Activated naive CD8-positive, alpha-beta T cell (primary cell): Measurements from ENCODE around the gene USP46.

Source experiments
- H3K27ac Mint-ChIP-seq: one replicate; pipeline ENCODE4 v1.8.0; 2021; ENCODE audit warnings: mixed read lengths
- H3K27me3 Mint-ChIP-seq: one replicate; pipeline ENCODE4 v1.8.0; 2021; ENCODE audit warnings: mixed read lengths
- H3K36me3 Mint-ChIP-seq: one replicate; pipeline ENCODE4 v1.8.0; 2021; ENCODE audit warnings: mixed read lengths
- H3K4me1 Mint-ChIP-seq: one replicate; pipeline ENCODE4 v1.8.0; 2021; ENCODE audit warnings: low read depth, mixed read lengths
- H3K4me3 Mint-ChIP-seq: one replicate; pipeline ENCODE4 v1.8.0; 2021; ENCODE audit warnings: mild to moderate bottlenecking, mixed read lengths
- H3K9me3 Mint-ChIP-seq: one replicate; pipeline ENCODE4 v1.8.0; 2021; ENCODE audit warnings: low read depth, mixed read lengths

Gene USP46

DNA sequence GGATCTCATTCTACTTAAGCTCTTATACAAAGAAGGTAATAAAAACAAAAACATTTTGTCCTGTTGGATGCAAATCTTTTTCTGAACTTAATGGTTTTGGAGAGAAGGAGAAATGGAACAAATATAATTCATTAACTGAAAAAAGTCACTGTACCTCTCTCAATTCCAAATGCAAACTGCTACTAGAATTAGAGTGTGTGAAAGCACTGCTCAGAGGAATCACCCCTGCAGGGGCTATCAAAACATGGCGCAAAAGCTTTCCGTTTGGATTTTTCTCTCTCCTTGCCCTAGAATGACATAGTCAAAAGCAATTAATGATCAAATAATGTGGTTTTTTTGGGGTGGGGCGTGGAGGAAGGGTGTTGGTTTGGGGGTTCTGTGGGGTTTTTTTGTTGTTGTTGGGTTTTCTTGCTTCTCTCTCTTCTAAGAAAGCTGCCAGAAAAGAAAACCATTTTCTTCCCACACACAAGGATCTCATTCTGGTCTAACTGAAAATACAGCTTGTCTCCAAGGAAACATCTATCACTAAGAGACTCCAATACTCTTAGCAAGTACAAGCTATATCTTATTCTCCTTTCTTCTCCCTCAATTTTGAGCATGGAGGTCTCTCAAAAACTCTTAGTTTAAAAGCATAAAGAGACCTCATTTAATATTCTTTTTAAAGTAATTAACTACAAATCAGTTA, 41.6 kb downstream of the USP46 start:
- no peak overlapping the region for H3K27ac Mint-ChIP-seq
- H3K4me3 Mint-ChIP-seq: no peak overlapping the region
- peaks cover 16% of the 10 kb centered on the region for H3K4me1 Mint-ChIP-seq
- peaks cover 9% of the 10 kb centered on the region for H3K36me3 Mint-ChIP-seq
- H3K9me3 Mint-ChIP-seq: no peaks in the 10 kb centered on the region
- H3K27me3 Mint-ChIP-seq: peaks cover 2% of the 10 kb centered on the region

- peaks cover 13% of the 10 kb centered on the region for H3K36me3 Mint-ChIP-seq
- peaks cover 16% of the 10 kb centered on the region for H3K4me1 Mint-ChIP-seq
- peaks cover 2% of the 10 kb centered on the region for H3K27me3 Mint-ChIP-seq
- no peak overlapping the region for H3K4me3 Mint-ChIP-seq
- no peaks in the 10 kb centered on the region for H3K9me3 Mint-ChIP-seq
- no peak overlapping the region for H3K27ac Mint-ChIP-seq
Observed at GRCh38 chr4:52614241-52614640, 44.9 kb downstream of the USP46 start.

- H3K9me3 Mint-ChIP-seq: no peaks in the 10 kb centered on the region
Observed at GRCh38 chr4:52612341-52612740, 46.8 kb downstream of the USP46 start.

GRCh38 chr4:52611030-52611555, 48.0 kb downstream of the USP46 start:
- Mint-ChIP-seq H3K4me1 (peaks cover 4% of the 10 kb centered on the region), H3K9me3 (peaks cover 7% of the 10 kb centered on the region), H3K4me3 (no peak overlapping the region), H3K27ac (no peak overlapping the region), H3K27me3 (peaks cover 2% of the 10 kb centered on the region), H3K36me3 (peaks cover 22% of the 10 kb centered on the region)

More at GRCh38 chr4:52612341-52612740, 46.8 kb downstream of the USP46 start:
- H3K27ac Mint-ChIP-seq: no peak overlapping the region
- H3K36me3 Mint-ChIP-seq: peaks cover 15% of the 10 kb centered on the region
- peaks cover 2% of the 10 kb centered on the region for H3K27me3 Mint-ChIP-seq
- no peak overlapping the region for H3K4me3 Mint-ChIP-seq
- peaks cover 8% of the 10 kb centered on the region for H3K4me1 Mint-ChIP-seq

GRCh38 chr4:52606726-52607125, 52.4 kb downstream of the USP46 start:
- H3K27me3 Mint-ChIP-seq: no peaks in the 10 kb centered on the region
- no peak overlapping the region for H3K27ac Mint-ChIP-seq
- no peaks in the 10 kb centered on the region for H3K4me1 Mint-ChIP-seq
- H3K9me3 Mint-ChIP-seq: peaks cover 9% of the 10 kb centered on the region
- no peak overlapping the region for H3K4me3 Mint-ChIP-seq
- H3K36me3 Mint-ChIP-seq: peaks cover 27% of the 10 kb centered on the region

DNA sequence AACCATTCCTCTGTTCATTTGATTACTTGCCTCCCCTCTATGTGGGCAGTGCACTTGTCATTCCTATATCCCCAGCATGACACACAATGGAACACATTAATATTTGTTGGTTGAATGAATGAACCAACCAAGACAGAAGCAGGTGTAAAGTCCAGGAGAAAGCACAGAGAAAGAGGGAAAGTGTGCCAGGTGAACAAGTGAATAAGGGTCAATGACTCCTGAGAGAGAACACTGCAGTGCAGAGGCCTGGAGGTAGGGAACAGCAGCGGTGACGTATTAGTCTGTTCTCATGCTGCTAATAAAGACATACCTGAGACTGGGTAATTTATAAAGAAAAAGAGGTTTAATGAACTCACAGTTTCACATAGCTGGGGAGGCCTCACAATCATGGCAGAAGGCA, 53.1 kb downstream of the USP46 start:
- H3K27me3 Mint-ChIP-seq: no peaks in the 10 kb centered on the region
- H3K27ac Mint-ChIP-seq: no peak overlapping the region
- peaks cover 27% of the 10 kb centered on the region for H3K36me3 Mint-ChIP-seq
- H3K9me3 Mint-ChIP-seq: peaks cover 9% of the 10 kb centered on the region
- no peaks in the 10 kb centered on the region for H3K4me1 Mint-ChIP-seq
- no peak overlapping the region for H3K4me3 Mint-ChIP-seq

DNA sequence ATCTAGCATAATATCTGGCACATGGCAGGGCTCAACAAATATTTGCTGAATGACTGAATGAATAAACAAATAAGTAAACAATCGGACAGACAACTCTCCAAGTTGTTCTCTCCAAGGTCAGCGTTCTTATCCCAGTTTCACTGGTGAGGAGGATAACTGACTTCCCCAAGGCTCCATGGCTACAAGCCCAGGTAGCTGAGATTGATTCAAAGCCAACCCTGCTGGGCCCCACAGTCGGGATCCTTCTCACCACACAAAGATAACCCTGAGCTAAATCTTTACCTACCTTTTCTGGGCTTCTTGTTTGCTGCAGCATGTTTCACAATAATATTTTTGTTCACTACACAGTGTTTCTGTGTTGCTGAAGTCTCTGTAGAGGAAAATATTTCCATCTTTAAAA, 54.9 kb downstream of the USP46 start:
- Mint-ChIP-seq H3K4me1 (no peaks in the 10 kb centered on the region), H3K9me3 (peaks cover 9% of the 10 kb centered on the region), H3K27ac (no peak overlapping the region), H3K4me3 (no peak overlapping the region), H3K27me3 (no peaks in the 10 kb centered on the region), H3K36me3 (peaks cover 18% of the 10 kb centered on the region)

DNA sequence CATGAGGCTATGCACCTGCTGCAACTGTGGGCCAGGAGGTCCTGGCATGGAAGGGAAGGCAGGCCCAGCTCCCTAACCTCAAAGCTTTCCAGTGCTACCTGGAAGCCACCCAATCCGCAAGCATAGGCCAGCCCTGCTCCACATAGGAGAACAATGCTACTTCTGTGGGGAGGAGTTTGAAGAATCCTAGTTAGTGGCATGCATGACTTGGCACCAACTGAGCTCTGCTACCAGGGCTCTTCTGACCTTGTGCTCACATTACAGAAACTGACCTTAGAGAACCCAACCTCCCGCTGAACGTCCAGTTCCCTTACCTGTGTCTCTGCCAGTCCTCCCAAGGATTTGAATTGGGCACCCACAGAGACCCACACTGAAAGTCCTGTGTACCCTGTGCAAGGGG, 58.8 kb downstream of the USP46 start:
- no peak overlapping the region for H3K4me3 Mint-ChIP-seq
- no peaks in the 10 kb centered on the region for H3K4me1 Mint-ChIP-seq
- H3K36me3 Mint-ChIP-seq: peaks cover 10% of the 10 kb centered on the region
- no peak overlapping the region for H3K27ac Mint-ChIP-seq
- no peaks in the 10 kb centered on the region for H3K27me3 Mint-ChIP-seq
- no peaks in the 10 kb centered on the region for H3K9me3 Mint-ChIP-seq

GRCh38 chr4:52595001-52595400, 64.1 kb downstream of the USP46 start:
- Mint-ChIP-seq H3K9me3 (no peaks in the 10 kb centered on the region), H3K27ac (no peak overlapping the region), H3K4me3 (no peak overlapping the region), H3K27me3 (no peaks in the 10 kb centered on the region), H3K36me3 (peaks cover 9% of the 10 kb centered on the region), H3K4me1 (no peaks in the 10 kb centered on the region)

- Mint-ChIP-seq H3K9me3 (no peaks in the 10 kb centered on the region), H3K27me3 (no peaks in the 10 kb centered on the region), H3K27ac (no peak overlapping the region), H3K4me3 (no peak overlapping the region), H3K4me1 (peaks cover 8% of the 10 kb centered on the region), H3K36me3 (peaks cover 9% of the 10 kb centered on the region)
Observed at GRCh38 chr4:52592287-52592686, 66.8 kb downstream of the USP46 start.

- H3K27me3 Mint-ChIP-seq: peaks cover 2% of the 10 kb centered on the region
- peaks cover 3% of the 10 kb centered on the region for H3K36me3 Mint-ChIP-seq
- peaks cover 8% of the 10 kb centered on the region for H3K4me1 Mint-ChIP-seq
- H3K27ac Mint-ChIP-seq: peak overlapping the region; percentile 38
- H3K4me3 Mint-ChIP-seq: no peak overlapping the region
- H3K9me3 Mint-ChIP-seq: no peaks in the 10 kb centered on the region
Observed at GRCh38 chr4:52588771-52589591, 70.1 kb downstream of the USP46 start.

DNA sequence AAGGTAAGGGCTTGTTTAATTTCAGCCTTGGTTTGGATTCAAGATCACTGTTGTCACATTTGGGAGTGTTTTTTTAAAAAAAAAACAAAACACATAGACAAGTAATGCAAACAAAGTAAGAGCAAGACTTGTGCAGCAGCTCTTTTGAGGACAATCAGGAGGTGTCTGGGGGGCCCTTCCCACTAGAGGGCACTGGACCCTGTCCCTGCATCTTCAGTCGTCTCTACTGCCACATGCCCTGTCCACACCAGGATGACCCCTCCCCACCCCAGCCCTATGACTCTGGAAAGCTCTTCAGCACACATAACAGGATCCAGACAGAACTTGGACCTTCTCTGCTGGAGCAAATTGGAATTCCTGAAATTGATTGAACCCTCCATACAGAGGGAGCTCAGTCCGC, 71.0 kb downstream of the USP46 start:
- peaks cover 8% of the 10 kb centered on the region for H3K4me1 Mint-ChIP-seq
- peaks cover 3% of the 10 kb centered on the region for H3K36me3 Mint-ChIP-seq
- H3K27ac Mint-ChIP-seq: peak overlapping the region; percentile 38
- H3K4me3 Mint-ChIP-seq: no peak overlapping the region
- peaks cover 2% of the 10 kb centered on the region for H3K27me3 Mint-ChIP-seq
- H3K9me3 Mint-ChIP-seq: no peaks in the 10 kb centered on the region

- Mint-ChIP-seq H3K4me1 (peaks cover 8% of the 10 kb centered on the region), H3K27me3 (peaks cover 2% of the 10 kb centered on the region), H3K4me3 (no peak overlapping the region), H3K27ac (no peak overlapping the region), H3K36me3 (no peaks in the 10 kb centered on the region), H3K9me3 (no peaks in the 10 kb centered on the region)
Observed at GRCh38 chr4:52586069-52586468, 73.0 kb downstream of the USP46 start.

- no peaks in the 10 kb centered on the region for H3K36me3 Mint-ChIP-seq
- H3K4me3 Mint-ChIP-seq: no peak overlapping the region
- H3K27ac Mint-ChIP-seq: no peak overlapping the region
- H3K27me3 Mint-ChIP-seq: peaks cover 2% of the 10 kb centered on the region
- H3K4me1 Mint-ChIP-seq: peaks cover 8% of the 10 kb centered on the region
- no peaks in the 10 kb centered on the region for H3K9me3 Mint-ChIP-seq
Observed at GRCh38 chr4:52585379-52585778, 73.7 kb downstream of the USP46 start.

GRCh38 chr4:52579602-52580272, 79.4 kb downstream of the USP46 start:
- Mint-ChIP-seq H3K4me1 (no peaks in the 10 kb centered on the region), H3K27me3 (peaks cover 3% of the 10 kb centered on the region), H3K4me3 (no peak overlapping the region), H3K9me3 (no peaks in the 10 kb centered on the region), H3K36me3 (no peaks in the 10 kb centered on the region), H3K27ac (no peak overlapping the region)
